SU-DHL-6 (cell line): Measurements from ENCODE around the gene IL1A.

Experiments
- CTCF ChIP-seq: fragments of 200-600 bp; sonication (generic); IDR thresholded peaks from one replicate; pipeline ENCODE4 v1.5.1; 2017; ENCODE audit warnings: antibody characterized with exemption, mild to moderate bottlenecking, low read length, moderate library complexity; ENCODE audit not compliant: insufficient read depth, poor library complexity, severe bottlenecking
- EZH2phosphoT487 ChIP-seq: fragments of 200-600 bp; sonication (generic), shearing (Covaris generic); conservative IDR thresholded peaks from 2 replicates; pipeline ENCODE4 v1.6.1; 2018; ENCODE audit warnings: mild to moderate bottlenecking, antibody characterized with exemption, low read length, moderate library complexity, mixed read lengths

- TF ChIP-seq CTCF (no peak), EZH2phosphoT487 (no peak)
These were observed 50.4 kb downstream of the IL1A start for GRCh38 chr2:112733871-112734270.
